K562 (cell line): ENCODE measurements around the gene TFAP2E. TPM values are rescaled to one million over a fixed set of nuclear protein-coding genes. Genes with fewer than 3 reads are reported as not detected.

Experiments
- CBFA2T3 ChIP-seq: fragments of 450-650 bp; IDR thresholded peaks from 2 replicates; pipeline ENCODE4 v1.6.1; 2017
- GATAD2B ChIP-seq: fragments of 450-650 bp; IDR thresholded peaks from 2 replicates; pipeline ENCODE4 v1.6.1; 2017; ENCODE audit warnings: mild to moderate bottlenecking, borderline replicate concordance
- OTX1 ChIP-seq: fragments of 450-650 bp; formaldehyde crosslinking; IDR thresholded peaks from 2 replicates; pipeline ENCODE4 v1.4.0; 2022; ENCODE audit warnings: mild to moderate bottlenecking
- RB1 ChIP-seq: fragments of 450-650 bp; IDR thresholded peaks from 2 replicates; pipeline ENCODE4 v1.6.1; 2017; ENCODE audit warnings: low read depth, mild to moderate bottlenecking
- SIN3A ChIP-seq, 2 experiments: fragments of 150-350 bp in 1 of 2; IDR thresholded peaks; 2 replicates each; pipeline ENCODE4 v1.6.1; 2011 to 2016; ENCODE audit warnings: borderline replicate concordance in 2 of 2, low read depth in 2 of 2, low read length in 2 of 2, mild to moderate bottlenecking in 2 of 2, moderate library complexity in 2 of 2; ENCODE audit not compliant: control insufficient read depth in 1 of 2
- SMARCC2 ChIP-seq: fragments of 450-650 bp; IDR thresholded peaks from 2 replicates; pipeline ENCODE4 v1.6.1; 2017; ENCODE audit warnings: antibody characterized with exemption, moderate library complexity, mild to moderate bottlenecking, low read depth
- TFE3 ChIP-seq: fragments of 450-650 bp; formaldehyde crosslinking; IDR thresholded peaks from 2 replicates; pipeline ENCODE4 v1.4.0; 2020; ENCODE audit warnings: mild to moderate bottlenecking, mixed read lengths
- ZKSCAN8 ChIP-seq: fragments of 200-800 bp; sonication (Bioruptor generic); IDR thresholded peaks from 2 replicates; pipeline ENCODE4 v1.6.1; 2016; ENCODE audit warnings: missing genetic modification characterization, missing compliant biosample characterization
- ZNF511 ChIP-seq: sonication (generic); formaldehyde crosslinking; IDR thresholded peaks from 2 replicates; pipeline ENCODE4 v1.8.0; 2022; ENCODE audit warnings: mild to moderate bottlenecking, missing genetic modification reagents
- polyA plus RNA-seq, 8 experiments: library from polyadenylated mRNA; depleted of rRNA in 4 of 8; stranded (reverse) in 5 of 8; unstranded in 3 of 8; fragments of >200 nt; fragmentation: Nextera tagmentation in 2 of 8; fragmentation: Illumina TruSeq in 1 of 8; extraction: Ambion mirVana in 2 of 8; extraction: Trizol in 1 of 8; gene quantifications; 2 replicates each; pipeline versions ENCODE4 v1.2.1 to v1.2.3, GENCODE V29; 2011 to 2014; ENCODE audit warnings: inconsistent platforms in 1 of 8, missing spikeins in 1 of 8
- total RNA-seq, 7 experiments: library from RNA; depleted of rRNA in 6 of 7; stranded (reverse); fragments of >200 nt in 6 of 7; fragmentation: Illumina TruSeq in 2 of 7; extraction: Trizol in 2 of 7; gene quantifications; 2 replicates each; pipeline versions ENCODE4 v1.2.1 to v1.2.3, GENCODE V29; 2011 to 2021; ENCODE audit warnings: low replicate concordance in 1 of 7
- TF ChIP-seq, protein P1 (sequence below): fragments of 450-650 bp; IDR thresholded peaks from 2 replicates; pipeline ENCODE4 v1.6.1; 2016; ENCODE audit warnings: mild to moderate bottlenecking, moderate library complexity
- TF ChIP-seq, protein P2 (sequence below): fragments of 450-650 bp; formaldehyde crosslinking; IDR thresholded peaks from 2 replicates; pipeline ENCODE4 v1.4.0; 2020; ENCODE audit warnings: mild to moderate bottlenecking, moderate library complexity

Gene TFAP2E
- total and polyA plus RNA-seq, 9 of the 15 experiments (the other 6 are each of a cell fraction or from before 2014, with no cell fraction given) = 0.03 to 0.11 (median 0.07) TPM; not detected in 4

DNA sequence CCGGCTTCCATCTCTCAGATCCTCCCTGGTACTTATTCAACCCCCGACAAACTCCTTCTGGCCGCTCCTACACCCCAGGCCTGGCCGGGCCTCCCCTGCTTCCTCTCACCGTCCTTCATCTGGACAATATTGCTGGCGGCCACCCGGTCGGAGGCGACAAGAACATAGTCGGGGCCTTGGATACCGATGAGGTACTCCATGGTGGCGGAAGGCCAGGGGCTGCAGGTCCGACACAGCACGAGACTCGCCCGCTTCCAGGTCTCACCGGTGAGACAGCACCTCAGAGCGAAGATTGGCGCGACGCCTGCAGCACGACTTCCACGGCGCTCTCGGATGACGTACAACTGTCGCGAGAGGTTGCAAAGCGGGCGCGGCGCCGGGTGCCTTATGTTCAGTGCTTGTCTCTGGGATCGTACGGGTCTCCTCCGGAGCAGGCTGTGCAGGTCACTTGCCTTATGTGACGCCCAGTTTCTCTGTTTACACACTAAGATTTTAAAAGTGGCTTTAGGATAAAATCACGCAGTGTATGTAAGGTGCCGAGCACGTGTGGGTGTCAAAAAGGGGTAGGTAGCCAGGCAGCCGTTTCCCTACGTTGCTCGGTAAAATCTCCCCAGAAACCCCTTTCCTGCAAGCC lies 68.2 kb downstream of the TFAP2E start, which contains the start of gene PSMB2 (continued):
- TF ChIP-seq, protein P1, sequence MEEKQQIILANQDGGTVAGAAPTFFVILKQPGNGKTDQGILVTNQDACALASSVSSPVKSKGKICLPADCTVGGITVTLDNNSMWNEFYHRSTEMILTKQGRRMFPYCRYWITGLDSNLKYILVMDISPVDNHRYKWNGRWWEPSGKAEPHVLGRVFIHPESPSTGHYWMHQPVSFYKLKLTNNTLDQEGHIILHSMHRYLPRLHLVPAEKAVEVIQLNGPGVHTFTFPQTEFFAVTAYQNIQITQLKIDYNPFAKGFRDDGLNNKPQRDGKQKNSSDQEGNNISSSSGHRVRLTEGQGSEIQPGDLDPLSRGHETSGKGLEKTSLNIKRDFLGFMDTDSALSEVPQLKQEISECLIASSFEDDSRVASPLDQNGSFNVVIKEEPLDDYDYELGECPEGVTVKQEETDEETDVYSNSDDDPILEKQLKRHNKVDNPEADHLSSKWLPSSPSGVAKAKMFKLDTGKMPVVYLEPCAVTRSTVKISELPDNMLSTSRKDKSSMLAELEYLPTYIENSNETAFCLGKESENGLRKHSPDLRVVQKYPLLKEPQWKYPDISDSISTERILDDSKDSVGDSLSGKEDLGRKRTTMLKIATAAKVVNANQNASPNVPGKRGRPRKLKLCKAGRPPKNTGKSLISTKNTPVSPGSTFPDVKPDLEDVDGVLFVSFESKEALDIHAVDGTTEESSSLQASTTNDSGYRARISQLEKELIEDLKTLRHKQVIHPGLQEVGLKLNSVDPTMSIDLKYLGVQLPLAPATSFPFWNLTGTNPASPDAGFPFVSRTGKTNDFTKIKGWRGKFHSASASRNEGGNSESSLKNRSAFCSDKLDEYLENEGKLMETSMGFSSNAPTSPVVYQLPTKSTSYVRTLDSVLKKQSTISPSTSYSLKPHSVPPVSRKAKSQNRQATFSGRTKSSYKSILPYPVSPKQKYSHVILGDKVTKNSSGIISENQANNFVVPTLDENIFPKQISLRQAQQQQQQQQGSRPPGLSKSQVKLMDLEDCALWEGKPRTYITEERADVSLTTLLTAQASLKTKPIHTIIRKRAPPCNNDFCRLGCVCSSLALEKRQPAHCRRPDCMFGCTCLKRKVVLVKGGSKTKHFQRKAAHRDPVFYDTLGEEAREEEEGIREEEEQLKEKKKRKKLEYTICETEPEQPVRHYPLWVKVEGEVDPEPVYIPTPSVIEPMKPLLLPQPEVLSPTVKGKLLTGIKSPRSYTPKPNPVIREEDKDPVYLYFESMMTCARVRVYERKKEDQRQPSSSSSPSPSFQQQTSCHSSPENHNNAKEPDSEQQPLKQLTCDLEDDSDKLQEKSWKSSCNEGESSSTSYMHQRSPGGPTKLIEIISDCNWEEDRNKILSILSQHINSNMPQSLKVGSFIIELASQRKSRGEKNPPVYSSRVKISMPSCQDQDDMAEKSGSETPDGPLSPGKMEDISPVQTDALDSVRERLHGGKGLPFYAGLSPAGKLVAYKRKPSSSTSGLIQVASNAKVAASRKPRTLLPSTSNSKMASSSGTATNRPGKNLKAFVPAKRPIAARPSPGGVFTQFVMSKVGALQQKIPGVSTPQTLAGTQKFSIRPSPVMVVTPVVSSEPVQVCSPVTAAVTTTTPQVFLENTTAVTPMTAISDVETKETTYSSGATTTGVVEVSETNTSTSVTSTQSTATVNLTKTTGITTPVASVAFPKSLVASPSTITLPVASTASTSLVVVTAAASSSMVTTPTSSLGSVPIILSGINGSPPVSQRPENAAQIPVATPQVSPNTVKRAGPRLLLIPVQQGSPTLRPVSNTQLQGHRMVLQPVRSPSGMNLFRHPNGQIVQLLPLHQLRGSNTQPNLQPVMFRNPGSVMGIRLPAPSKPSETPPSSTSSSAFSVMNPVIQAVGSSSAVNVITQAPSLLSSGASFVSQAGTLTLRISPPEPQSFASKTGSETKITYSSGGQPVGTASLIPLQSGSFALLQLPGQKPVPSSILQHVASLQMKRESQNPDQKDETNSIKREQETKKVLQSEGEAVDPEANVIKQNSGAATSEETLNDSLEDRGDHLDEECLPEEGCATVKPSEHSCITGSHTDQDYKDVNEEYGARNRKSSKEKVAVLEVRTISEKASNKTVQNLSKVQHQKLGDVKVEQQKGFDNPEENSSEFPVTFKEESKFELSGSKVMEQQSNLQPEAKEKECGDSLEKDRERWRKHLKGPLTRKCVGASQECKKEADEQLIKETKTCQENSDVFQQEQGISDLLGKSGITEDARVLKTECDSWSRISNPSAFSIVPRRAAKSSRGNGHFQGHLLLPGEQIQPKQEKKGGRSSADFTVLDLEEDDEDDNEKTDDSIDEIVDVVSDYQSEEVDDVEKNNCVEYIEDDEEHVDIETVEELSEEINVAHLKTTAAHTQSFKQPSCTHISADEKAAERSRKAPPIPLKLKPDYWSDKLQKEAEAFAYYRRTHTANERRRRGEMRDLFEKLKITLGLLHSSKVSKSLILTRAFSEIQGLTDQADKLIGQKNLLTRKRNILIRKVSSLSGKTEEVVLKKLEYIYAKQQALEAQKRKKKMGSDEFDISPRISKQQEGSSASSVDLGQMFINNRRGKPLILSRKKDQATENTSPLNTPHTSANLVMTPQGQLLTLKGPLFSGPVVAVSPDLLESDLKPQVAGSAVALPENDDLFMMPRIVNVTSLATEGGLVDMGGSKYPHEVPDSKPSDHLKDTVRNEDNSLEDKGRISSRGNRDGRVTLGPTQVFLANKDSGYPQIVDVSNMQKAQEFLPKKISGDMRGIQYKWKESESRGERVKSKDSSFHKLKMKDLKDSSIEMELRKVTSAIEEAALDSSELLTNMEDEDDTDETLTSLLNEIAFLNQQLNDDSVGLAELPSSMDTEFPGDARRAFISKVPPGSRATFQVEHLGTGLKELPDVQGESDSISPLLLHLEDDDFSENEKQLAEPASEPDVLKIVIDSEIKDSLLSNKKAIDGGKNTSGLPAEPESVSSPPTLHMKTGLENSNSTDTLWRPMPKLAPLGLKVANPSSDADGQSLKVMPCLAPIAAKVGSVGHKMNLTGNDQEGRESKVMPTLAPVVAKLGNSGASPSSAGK = peak; percentile 47; the same call in 1 of the 2 replicates
- TF ChIP-seq SMARCC2 (no peak), ZNF511 (no peak), GATAD2B (no peak), RB1 (peak; percentile 78; the same call in 1 of the 2 replicates), SIN3A (IDR thresholded peaks at IDR 0.05; ENCODE audit: borderline replicate concordance in 2 of 2, control insufficient read depth in 1 of 2, low read depth in 2 of 2, low read length in 2 of 2) (peak; percentile 92 to 96; a peak in 2 of 4 replicates), CBFA2T3 (no peak), TFE3 (CRISPR knock-in tag) (no peak), OTX1 (no peak), ZKSCAN8 (CRISPR knock-in tag) (no peak)
- TF ChIP-seq, protein P2, sequence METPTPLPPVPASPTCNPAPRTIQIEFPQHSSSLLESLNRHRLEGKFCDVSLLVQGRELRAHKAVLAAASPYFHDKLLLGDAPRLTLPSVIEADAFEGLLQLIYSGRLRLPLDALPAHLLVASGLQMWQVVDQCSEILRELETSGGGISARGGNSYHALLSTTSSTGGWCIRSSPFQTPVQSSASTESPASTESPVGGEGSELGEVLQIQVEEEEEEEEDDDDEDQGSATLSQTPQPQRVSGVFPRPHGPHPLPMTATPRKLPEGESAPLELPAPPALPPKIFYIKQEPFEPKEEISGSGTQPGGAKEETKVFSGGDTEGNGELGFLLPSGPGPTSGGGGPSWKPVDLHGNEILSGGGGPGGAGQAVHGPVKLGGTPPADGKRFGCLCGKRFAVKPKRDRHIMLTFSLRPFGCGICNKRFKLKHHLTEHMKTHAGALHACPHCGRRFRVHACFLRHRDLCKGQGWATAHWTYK (CRISPR knock-in tag) = no peak
